Measurements from ENCODE around the gene EPB41L2. TPM values are rescaled to one million over a fixed set of nuclear protein-coding genes. Genes with fewer than 3 reads are reported as not detected.
"Not testable (repeated sequence)": the region's sequence is repeated elsewhere in the genome, so short reads cannot be mapped to it uniquely, and the experiment has no call there.

The EPB41L2 gene
- total RNA-seq, 1 donor from 2014 or later: 30.8 TPM

GRCh38 chr6:131037194-131037897, 25.7 kb downstream of the EPB41L2 start:
- intact Hi-C loops (cut with micrococcal nuclease): no loop called here

GRCh38 chr6:131036601-131037000, 26.4 kb downstream of the EPB41L2 start:
- intact Hi-C loops (cut with micrococcal nuclease): no loop called here

DNA sequence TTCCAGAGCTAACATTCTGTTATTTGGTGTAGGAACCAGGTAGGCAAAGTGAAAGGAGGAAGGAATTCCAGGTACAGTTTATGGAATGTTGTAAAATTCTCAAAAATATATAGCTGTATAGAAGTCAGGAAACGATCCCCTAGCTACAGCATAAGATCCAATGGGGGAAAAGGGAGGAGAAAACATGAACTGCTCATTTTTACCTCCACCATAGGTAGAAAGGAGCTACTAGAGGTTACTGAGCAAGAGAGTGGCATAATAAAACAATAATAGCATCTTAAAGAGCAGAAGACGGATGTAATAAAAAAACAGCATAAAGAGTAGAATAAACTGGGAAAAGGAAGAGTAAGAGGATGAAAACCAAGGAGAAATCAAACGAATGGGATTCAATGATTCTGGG, 26.9 kb downstream of the EPB41L2 start:
- intact Hi-C loops (cut with micrococcal nuclease): no loop called here

DNA sequence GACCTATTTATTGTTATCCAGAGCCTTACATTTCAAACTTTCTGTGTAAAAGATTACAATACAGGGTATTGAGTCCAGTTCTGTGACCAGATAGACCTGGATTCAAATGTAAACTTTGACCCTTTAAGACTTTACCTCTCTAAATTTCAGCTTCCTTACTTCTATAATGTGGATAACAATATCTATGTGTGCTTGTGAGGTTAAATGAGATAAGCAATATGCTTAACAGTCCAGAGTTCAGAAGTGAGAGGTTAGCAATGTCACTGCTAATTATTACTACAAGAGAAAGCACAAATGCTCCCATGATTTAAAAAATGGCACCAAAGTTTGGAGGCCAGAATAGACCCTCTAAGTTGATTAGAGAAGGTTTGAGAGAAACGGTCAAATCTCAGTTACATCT, 27.5 kb downstream of the EPB41L2 start:
- intact Hi-C loops (cut with micrococcal nuclease): no loop called here

DNA sequence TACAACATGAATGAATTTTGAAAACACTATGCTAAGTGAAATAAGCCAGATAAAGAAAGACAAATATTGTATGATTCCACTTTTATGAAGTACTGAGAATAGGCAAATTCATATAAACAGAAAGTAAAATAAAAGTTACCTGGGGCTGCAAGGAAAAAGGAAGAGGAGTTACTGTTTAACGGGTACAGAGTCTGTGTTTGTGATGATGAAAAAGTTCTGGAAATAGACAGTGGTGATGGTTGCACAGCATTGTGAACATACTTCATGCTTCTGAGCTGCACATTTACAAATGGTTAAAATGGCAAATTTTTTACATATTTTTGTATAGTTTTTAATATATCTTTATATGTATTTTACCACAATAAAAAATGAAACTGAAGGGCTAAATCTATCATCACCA, 29.4 kb downstream of the EPB41L2 start:
- intact Hi-C loops (cut with micrococcal nuclease): no loop called here

GRCh38 chr6:131029626-131030297, 33.3 kb downstream of the EPB41L2 start:
- intact Hi-C loops (cut with micrococcal nuclease): no loop called here

DNA sequence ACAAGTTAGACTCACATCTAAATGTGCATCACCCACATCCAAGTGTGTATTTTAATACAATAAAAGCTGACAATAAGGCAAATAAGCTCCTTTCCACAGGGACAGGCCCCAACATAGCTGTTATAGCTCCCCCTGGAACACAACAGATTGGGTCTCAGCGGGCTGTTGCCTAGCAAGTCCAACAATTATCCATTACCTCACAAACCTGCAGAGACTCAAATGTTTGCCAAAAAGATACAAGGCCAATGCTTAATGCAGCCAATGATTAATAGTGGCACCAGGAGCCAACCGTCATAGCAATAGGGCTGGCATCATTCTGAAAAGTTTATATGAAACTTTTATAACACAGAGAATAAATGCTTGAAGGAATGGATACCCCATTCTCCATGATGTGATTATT, 35.7 kb downstream of the EPB41L2 start:
- intact Hi-C loops (cut with micrococcal nuclease): no loop called here

- intact Hi-C loops (cut with micrococcal nuclease): no loop called here
Measured at GRCh38 chr6:131026243-131026642, 36.8 kb downstream of the EPB41L2 start.

GRCh38 chr6:131024565-131024964, 38.5 kb downstream of the EPB41L2 start:
- intact Hi-C loops (cut with micrococcal nuclease): no loop called here

GRCh38 chr6:131023834-131024504, 39.1 kb downstream of the EPB41L2 start:
- intact Hi-C loops (cut with micrococcal nuclease): no loop called here

DNA sequence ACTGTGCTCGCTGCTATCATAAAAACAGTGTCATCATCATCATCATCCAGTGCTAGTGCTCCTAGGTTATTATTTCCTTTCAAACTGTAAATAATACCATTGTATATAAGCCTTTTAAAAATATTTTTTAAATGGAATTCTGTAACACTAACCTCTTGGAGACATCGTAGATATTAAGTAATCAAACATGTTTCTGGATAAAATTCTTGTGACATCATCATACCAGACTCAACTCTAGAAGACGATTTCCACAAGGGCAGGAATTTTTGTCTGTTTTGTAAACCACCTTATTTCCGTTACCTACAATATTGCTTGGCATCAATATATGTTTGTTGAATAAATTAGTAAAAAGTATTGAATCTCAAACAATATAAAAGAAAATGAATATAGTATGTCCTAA, 40.4 kb downstream of the EPB41L2 start:
- intact Hi-C loops (cut with micrococcal nuclease): no loop called here

- intact Hi-C loops (cut with micrococcal nuclease): no loop called here
Measured at GRCh38 chr6:131017962-131018361, 45.1 kb downstream of the EPB41L2 start.

- intact Hi-C loops (cut with micrococcal nuclease): no loop called here
Measured at GRCh38 chr6:131015630-131016263, 47.3 kb downstream of the EPB41L2 start.

- intact Hi-C loops (cut with micrococcal nuclease): no loop called here
Measured at GRCh38 chr6:131015025-131015591, 47.9 kb downstream of the EPB41L2 start.

GRCh38 chr6:131014080-131014776, 48.8 kb downstream of the EPB41L2 start:
- intact Hi-C loops (cut with micrococcal nuclease): no loop called here

GRCh38 chr6:131013495-131013894, 49.5 kb downstream of the EPB41L2 start:
- intact Hi-C loops (cut with micrococcal nuclease): no loop called here

DNA sequence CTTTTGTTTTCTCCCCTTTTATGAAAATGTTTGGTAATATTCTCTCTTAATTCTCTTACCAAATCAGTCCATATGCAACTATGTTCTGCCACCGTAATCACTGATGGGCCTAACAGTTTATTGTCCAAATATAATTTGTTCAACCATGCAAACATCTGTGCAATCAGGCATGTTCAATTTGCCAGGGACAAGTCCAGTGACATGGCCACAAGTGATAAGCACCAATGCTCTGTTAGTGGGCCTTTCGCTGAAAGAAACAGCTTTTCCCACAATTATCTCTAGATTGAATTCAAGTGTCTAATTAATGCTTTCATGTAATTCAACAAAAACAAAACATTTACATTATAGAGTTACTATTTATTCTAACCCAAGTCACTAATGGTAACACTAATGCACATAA, 53.3 kb downstream of the EPB41L2 start:
- intact Hi-C loops (cut with micrococcal nuclease): no loop called here

- intact Hi-C loops (cut with micrococcal nuclease): not testable (repeated sequence)
Measured at GRCh38 chr6:131008965-131009364, 54.1 kb downstream of the EPB41L2 start.

DNA sequence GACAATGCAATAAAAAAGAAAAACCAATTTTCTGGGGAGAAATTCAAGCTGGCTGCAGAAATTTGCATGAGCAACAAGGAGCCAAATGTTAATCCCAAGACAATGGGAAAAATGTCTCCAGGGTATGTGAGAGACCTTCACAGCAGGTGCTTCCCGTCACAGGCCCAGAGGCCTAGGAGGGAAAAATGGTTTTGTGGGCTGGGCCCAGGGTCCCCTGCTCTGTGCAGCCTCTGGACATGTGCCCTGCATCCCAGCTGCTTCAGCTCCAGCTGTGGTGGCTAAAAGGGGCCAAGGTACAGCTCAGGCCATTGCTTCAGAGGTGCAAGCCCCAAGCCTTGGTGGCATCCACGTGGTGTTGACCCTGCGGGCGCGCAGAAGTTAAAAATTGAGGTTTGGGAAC, 55.1 kb downstream of the EPB41L2 start:
- intact Hi-C loops (cut with micrococcal nuclease): not testable (repeated sequence)

GRCh38 chr6:131007286-131007685, 55.8 kb downstream of the EPB41L2 start:
- intact Hi-C loops (cut with micrococcal nuclease): no loop called here

- intact Hi-C loops (cut with micrococcal nuclease): no loop called here
Measured at GRCh38 chr6:131005439-131006016, 57.5 kb downstream of the EPB41L2 start.
